ENCODE measurements around the gene RRP36.
A peak's percentile ranks its signal among the peaks of the same experiment; 100 is the strongest.

Gene RRP36

GRCh38 chr6:43009124-43009523 lies 12.3 kb upstream of the RRP36 start:
- DNase-seq: peak; percentile 63

DNA sequence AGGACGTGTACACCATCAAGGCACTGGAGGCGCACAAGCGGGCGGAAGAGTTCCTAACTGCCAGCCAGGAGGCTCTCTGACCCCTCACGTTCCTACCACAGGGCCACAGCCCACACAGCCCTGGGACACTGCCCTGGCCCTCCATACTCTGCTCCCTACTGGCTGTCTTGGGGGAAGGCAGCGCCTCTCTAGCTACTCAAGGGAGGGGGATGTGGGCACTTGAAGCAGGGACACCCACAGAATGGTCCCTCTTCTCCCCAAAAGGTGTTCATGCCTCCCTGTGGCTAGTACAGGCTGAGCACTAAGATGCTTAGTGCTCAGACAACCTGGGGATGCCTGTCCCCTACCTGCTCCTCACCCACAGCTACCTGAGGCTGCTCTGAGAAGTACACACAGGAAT lies 10.2 kb upstream of the RRP36 start:
- DNase-seq: no peak

- no peak for DNase-seq
Measured at GRCh38 chr6:43012364-43012763, 9.1 kb upstream of the RRP36 start.

- no peak for DNase-seq
Measured at GRCh38 chr6:43013097-43013842, 8.2 kb upstream of the RRP36 start.

GRCh38 chr6:43013843-43014433 lies 7.5 kb upstream of the RRP36 start, which contains the start of the genes KLHDC3 and MEA1:
Gene KLHDC3, plus strand, starts transcription at chr6:43014249. Its CDS starts 2,944 bp downstream, at chr6:43017193.
Gene MEA1, minus strand, starts transcription at chr6:43013946. Its CDS starts 133 bp downstream, at chr6:43013813.
- DNase-seq: peak; percentile 95

DNA sequence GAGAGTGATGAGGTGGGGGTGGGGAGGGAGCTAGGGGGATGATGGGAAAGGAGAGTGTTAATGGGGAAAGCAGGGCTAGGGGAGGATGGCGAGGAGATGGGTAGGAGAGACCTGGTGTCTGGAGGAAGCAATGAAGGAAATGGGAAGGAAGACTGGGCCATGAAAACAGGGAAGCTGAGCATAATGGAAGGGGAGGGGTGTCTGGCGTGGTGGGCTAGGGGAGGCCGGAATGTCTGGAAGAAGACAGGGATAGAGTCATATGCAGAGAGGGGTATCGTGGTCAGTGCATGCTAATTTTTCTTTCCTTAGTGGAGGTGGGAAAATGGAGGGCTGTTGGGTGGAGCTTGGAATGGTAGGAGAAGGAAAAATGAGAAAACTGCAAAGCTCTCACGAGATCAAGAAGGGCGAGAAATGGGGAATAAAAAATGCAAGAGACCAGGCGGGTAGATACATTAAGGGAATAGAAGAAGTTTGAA lies 7.0 kb upstream of the RRP36 start:
- DNase-seq: no peak

DNA sequence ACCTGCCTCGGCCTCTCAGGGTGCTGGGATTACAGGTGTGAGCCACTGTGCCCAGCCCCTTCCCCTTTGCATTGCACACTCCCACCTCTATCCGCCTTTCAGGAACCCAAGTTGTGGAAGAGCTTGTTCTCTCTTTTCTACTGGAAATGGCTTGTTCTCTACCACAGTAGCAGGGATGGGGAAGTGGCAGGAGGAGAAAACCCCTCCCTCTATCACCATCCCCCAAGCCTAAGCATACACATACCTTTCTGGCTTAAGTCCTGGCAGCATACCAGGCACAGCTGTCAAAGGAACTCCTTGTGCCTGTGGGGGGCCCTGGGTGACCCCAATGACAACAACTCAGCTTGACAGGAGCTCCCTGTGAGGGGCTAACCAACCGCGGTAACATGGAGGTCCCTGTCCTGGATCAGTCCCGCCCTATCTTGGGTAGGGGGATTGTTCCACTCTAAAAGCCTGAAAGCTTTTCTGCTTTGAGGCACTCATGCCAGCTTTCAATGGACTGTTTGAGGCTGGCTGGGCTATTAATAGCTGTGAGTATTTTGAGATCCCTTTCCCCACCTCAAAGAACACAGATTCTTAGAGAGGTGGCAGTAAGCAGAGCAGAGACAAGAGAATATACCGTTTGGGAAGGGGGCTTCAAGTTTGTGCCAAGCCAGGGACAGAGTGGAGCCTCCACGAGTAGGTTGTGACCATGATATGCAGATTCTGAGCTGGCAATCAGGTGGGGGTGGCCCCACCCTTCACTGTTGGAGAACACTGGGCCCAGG lies 5.1 kb upstream of the RRP36 start:
- DNase-seq: no peak

DNA sequence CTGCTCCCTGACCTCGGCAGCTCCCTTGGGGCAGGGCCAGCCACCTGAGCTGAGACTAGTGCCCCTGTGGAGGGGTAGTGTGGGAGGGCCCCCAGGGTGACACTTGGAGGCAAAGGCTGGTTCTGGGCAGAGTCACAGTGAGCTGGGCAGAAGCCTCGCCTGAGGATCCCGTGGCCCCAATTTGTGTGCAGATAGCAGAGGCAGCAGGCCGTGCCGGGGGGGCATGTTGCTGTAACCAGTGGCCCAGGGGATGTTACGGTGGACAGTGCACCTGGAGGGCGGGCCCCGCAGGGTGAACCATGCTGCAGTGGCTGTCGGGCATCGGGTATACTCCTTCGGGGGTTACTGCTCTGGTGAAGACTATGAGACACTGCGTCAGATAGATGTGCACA lies 4.5 kb upstream of the RRP36 start:
- no peak for DNase-seq

GRCh38 chr6:43019152-43019551 lies 2.3 kb upstream of the RRP36 start:
- no peak for DNase-seq

DNA sequence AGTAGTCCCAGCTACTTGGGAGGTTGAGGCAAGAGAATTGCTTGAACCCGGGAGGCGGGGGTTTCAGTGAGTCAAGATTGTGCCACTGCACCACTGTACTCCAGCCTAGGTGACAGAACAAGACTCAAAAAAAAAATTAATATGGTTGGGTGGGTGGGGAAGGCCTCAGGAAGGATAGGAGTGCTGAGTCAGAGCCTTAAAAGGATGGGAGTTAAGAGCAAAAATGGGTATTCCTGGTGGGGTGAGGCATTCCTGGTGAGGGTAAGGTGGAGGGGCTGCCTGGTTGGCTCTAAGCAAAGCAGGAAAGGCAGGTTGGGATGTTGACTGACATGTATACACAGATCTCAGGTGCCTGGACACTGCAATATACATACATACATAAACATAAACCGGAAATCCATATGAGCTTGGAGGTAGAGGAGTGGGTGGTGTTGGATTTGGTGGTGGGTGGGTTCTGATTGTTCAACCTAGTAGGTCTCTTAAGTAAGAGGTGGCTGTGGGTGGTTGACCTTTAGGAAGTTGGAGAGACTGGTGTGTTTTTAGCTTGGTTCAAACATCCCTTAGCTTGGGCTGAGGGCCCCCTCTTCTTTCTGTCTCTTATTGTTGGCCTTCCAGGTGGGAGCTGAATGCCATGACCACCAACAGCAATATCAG lies 1.2 kb upstream of the RRP36 start:
- DNase-seq: no peak

DNA sequence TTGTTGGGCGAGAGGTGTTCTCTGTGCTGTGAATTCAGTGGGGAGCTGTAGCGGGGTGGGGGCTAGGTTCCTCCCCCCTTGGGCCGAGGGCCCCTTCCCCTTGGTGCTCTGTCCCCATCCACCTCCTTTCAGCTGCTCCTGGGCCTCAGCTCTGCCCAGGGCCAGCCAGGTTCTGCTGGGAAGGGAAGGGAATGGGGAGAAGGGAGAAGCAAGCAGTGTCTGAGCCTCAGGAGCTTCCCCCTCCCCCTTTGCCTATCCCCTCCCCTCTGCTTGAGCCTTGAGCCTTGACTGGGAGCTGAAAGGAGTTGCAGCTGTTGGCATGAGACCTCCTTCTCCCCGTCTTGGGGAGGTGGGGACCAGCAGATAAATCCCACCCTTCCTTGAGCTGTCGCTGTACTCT lies 576 bp upstream of the RRP36 start:
- DNase-seq: no peak

DNA sequence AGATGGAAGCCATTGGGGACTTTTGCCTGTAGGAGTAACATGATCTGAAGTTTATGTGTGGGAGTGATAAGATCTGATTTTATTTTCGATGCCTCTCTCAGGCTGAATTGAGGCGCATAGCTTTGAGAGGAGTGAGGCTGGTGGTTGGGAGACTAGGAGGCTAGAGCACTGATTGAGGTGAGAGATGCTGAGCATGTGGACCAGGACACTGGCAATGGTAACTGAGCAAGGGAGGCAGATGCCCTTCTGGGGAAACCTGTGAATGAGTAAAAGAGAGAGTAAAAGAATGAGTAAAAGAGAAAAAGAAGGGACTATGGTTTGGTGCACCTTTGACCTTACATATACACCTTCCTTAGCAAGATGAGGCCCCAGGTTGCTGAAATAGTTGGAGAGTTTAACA lies 3.0 kb downstream of the RRP36 start:
- DNase-seq: no peak

GRCh38 chr6:43026365-43026764 lies 4.9 kb downstream of the RRP36 start:
- DNase-seq: no peak

DNA sequence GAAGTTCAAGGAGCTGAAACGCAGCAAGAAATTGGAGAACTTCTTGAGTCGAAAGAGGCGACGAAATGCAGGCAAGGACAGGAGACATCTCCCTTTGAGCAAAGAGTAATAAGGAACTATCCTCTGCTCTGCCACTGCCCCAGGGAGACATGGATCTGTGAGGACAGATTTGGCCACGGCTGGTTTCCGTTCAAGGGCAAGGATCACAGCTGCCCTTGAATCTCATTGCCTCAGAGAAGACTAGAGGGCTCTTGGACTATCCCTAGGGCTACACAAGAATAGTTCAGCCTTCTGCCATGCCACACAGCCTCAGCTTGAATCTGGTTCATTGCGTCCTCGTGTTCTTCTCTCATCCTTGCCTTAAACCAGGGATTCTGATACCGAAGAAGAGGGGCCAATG lies 7.7 kb downstream of the RRP36 start:
- DNase-seq: no peak

GRCh38 chr6:43032326-43032725 lies 10.9 kb downstream of the RRP36 start:
- no peak for DNase-seq

GRCh38 chr6:43033496-43034189 lies 12.2 kb downstream of the RRP36 start:
- DNase-seq: no peak

- DNase-seq: no peak
Measured at GRCh38 chr6:43034190-43034525, 12.7 kb downstream of the RRP36 start.

DNA sequence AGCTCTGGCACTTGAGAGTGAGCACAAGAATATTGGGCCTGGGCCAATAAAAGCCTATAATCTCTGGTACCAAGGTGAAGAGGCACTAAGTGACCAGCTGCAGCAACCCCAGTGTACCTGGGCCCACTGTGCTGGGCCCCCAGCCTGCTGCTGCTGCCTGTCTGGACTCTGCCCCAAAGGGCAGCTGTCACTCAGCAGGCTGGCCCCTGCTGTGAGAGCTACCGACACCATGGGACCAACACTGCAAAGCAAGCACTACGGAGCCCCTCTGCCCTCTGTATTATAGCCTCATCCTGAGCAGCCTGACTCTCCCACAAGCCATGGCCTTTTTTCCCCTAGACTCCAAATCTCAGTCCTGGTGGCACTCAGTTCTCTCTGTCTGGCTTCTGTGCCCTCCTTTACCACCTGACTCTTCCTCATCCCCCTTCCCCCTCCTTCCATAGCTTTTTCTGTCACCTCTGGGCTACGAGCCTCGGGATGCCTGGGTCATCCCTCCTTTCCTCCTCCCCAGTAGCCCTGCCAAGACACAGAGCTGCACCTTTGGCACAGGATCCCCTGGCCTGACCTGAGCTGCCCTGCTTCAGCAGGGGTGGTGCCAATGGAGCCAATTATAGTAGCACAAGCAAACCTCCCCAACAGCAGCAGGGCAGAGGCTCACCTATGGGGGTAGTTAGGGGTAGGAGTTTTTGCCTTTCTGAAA lies 14.2 kb downstream of the RRP36 start:
- no peak for DNase-seq

GRCh38 chr6:43036712-43037111 lies 15.3 kb downstream of the RRP36 start:
- DNase-seq: no peak

DNA sequence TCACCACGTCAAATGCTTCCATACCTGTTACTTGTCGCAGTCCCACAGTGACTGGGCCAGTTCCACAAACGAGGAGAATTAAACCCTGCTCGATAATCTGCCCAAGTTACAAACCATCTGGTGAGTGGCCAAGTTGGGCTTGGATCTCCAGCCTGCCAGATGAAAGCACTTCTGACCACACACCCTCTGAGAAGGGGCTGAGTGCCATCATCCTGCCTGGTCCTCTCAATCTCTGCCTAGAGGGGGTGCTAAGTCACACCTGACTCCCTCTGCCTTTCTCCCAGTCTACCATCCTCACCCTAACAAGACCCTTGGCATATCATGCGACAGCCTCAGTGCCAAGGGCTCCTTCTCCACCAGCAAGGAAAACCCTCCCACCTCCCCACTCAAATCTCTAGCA lies 15.8 kb downstream of the RRP36 start:
- no peak for DNase-seq

- DNase-seq: no peak
Measured at GRCh38 chr6:43037706-43038105, 16.3 kb downstream of the RRP36 start.

- DNase-seq: no peak
Measured at GRCh38 chr6:43038727-43039126, 17.3 kb downstream of the RRP36 start.

All from 8988T (cell line).